H1 (cell line): ENCODE data around the gene ADM2. TPM values are rescaled to one million over a fixed set of nuclear protein-coding genes. Genes with fewer than 3 reads are reported as not detected.

Experiments used
- BRCA1 ChIP-seq: IDR thresholded peaks from 2 replicates; pipeline ENCODE4 v1.6.1; 2012; ENCODE audit warnings: low read depth, low read length, improper control_type of control experiment
- CTCF ChIP-seq, 3 experiments: IDR thresholded peaks; 1 replicate in 2 of 3; 2 replicates in 1 of 3; pipeline versions ENCODE4 v1.5.1 to v1.6.1; 2011; ENCODE audit warnings: low read length in 3 of 3, mild to moderate bottlenecking in 3 of 3, inconsistent platforms in 2 of 3, low read depth in 1 of 3, moderate library complexity in 1 of 3; ENCODE audit not compliant: insufficient read depth in 1 of 3; ENCODE audit errors: control extremely low read depth in 1 of 3
- TBP ChIP-seq: IDR thresholded peaks from 2 replicates; pipeline ENCODE4 v1.6.1; 2011; ENCODE audit warnings: low read depth, low read length, improper control_type of control experiment
- USF2 ChIP-seq: IDR thresholded peaks from 2 replicates; pipeline ENCODE4 v1.6.1; 2011; ENCODE audit warnings: low read length, improper control_type of control experiment
- polyA plus RNA-seq, 7 experiments: library from polyadenylated mRNA; depleted of rRNA in 3 of 7; stranded (reverse) in 5 of 7; unstranded in 2 of 7; fragments of >200 nt in 5 of 7; fragments of 200-250 nt in 2 of 7; gene quantifications; 1 replicate in 5 of 7; 2 replicates in 1 of 7; 4 replicates in 1 of 7; pipeline versions ENCODE4 v1.2.1 to v1.2.3, GENCODE V29; 2011 to 2013; ENCODE audit warnings: missing spikeins in 2 of 7, mixed read lengths in 2 of 7
- total RNA-seq: library from RNA; stranded (reverse); fragmentation: NEBNext Ultra II Directional; extraction: Animal tissue kit (Norgen Biotek cat#: 25700); gene quantifications from 2 replicates; pipeline ENCODE4 v1.2.1, GENCODE V29; 2021

Gene ADM2
- total and polyA plus RNA-seq, 2 of the 8 experiments (the other 6 are each of a cell fraction or from before 2014, with no cell fraction given) = 3.3 to 7.5 TPM

DNA sequence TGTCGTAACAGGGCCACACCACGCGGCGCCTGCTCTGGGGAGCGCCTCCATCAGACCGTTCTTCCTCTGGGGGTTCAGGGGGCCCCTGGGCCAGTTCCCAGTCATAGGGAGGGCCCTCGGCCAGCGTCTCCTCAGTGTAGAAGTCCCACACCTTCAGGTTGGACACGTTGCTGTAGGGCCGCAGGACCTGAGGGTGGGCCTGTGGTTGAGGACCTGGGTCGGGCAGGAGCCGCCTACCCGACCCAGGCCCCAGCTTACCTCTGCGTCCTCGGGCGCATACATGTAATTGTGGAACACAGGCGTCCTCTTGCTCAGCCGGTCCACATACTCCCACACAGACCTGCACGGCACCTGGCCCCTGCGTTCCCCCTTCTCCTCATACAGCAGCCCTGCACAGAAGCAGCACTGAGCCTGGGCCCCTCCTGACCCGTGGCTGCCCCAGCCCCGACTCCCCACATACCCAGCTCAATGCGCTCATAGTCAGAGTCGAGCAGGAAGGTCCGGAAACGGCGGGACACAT is 26.7 kb upstream of the ADM2 start (continued):
- TF ChIP-seq CTCF (IDR thresholded peaks at IDR 0.05; ENCODE audit: control extremely low read depth in 1 of 3, insufficient read depth in 1 of 3, low read depth in 1 of 3, low read length in 3 of 3) = no peak
- TF ChIP-seq BRCA1 = no peak
- no peak for TF ChIP-seq TBP
- TF ChIP-seq USF2 = no peak
- TF ChIP-seq, all 59 proteins: peak for 0
